ENCODE measurements around the gene SPNS2.

DNA sequence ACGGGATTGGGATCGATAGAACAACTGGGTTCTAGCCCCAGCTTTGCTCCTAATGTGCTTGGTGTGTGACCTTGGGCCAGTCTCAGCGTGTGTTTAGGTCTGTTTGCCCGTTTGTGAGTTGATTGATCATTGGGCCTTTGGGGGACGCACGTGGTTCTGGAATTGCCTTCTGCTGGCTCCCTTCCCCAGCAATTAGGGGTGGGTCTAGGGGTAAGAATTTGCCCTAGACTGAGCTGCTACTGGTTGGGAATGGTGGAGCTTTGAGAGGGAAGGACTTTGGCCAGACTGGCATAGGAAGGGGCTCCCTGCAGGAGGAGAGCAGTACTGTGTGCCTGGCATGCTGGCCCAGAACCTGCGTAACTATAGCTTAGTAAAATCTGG, 1.5 kb downstream of the SPNS2 start:
- TF ChIP-seq, protein P1, sequence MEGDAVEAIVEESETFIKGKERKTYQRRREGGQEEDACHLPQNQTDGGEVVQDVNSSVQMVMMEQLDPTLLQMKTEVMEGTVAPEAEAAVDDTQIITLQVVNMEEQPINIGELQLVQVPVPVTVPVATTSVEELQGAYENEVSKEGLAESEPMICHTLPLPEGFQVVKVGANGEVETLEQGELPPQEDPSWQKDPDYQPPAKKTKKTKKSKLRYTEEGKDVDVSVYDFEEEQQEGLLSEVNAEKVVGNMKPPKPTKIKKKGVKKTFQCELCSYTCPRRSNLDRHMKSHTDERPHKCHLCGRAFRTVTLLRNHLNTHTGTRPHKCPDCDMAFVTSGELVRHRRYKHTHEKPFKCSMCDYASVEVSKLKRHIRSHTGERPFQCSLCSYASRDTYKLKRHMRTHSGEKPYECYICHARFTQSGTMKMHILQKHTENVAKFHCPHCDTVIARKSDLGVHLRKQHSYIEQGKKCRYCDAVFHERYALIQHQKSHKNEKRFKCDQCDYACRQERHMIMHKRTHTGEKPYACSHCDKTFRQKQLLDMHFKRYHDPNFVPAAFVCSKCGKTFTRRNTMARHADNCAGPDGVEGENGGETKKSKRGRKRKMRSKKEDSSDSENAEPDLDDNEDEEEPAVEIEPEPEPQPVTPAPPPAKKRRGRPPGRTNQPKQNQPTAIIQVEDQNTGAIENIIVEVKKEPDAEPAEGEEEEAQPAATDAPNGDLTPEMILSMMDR (IDR thresholded peaks at IDR 0.05), result peak in 1 of 6 experiments; percentile 22
- no peak for TF ChIP-seq POLR2A (IDR thresholded peaks at IDR 0.05)
- TF ChIP-seq POLR2AphosphoS5 (IDR thresholded peaks at IDR 0.05), result no peak
- TF ChIP-seq EP300 (IDR thresholded peaks at IDR 0.05), result no peak

All from upper lobe of left lung (tissue), 4 donors.